Neural progenitor cell (in vitro differentiated cells): ENCODE data around the gene HSPA12B.

Experiments
- CTCF ChIP-seq: fragments of 200-600 bp; sonication (generic); IDR thresholded peaks from 2 replicates; pipeline ENCODE4 v1.5.1; 2017; ENCODE audit warnings: antibody characterized with exemption, mild to moderate bottlenecking
- EZH2phosphoT487 ChIP-seq: fragments of 200-600 bp; sonication (generic); IDR thresholded peaks from 2 replicates; pipeline ENCODE4 v1.6.1; 2017; ENCODE audit warnings: antibody characterized with exemption

DNA sequence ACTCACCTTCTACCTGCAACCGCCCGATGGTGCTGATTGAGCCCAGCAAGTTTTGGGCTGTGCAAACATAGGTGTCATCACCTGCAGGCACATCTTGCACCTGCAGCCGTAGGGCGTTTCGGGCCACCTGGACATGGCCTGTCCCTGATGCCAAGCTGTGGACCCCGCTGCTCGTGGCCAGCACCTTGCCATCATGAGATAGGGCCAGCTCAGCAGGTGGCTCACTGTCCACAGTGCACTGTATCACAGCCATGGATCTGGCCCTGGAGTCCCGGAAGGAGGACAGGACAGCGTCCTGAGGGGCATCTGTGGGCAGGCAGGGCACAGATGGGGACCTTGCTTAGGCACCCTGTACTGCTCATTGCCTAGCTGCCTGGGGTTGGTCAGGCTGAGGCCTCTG lies 40.6 kb upstream of the HSPA12B start:
- TF ChIP-seq CTCF (no peak), EZH2phosphoT487 (no peak)
